OCI-LY3 (cell line): ENCODE results near the gene RHCE.

Experiments used
- H2AFZ ChIP-seq: fragments of 200-600, 300-600 bp; shearing (Covaris generic); 2 replicates; pipeline ENCODE4 v1.6.0; 2014; ENCODE audit warnings: antibody characterized with exemption, low read depth, low read length
- H3K27ac ChIP-seq: fragments of 200-600, 300-600 bp; sonication (generic); 2 replicates; pipeline ENCODE4 v1.5.1; 2014; ENCODE audit warnings: mild to moderate bottlenecking, low read length, moderate library complexity, mixed read lengths
- H3K27me3 ChIP-seq: fragments of 200-600, 300-600 bp; sonication (generic); 2 replicates; pipeline ENCODE4 v1.6.1; 2014; ENCODE audit warnings: low read depth, low read length, mixed read lengths
- H3K36me3 ChIP-seq: fragments of 200-600, 300-600 bp; sonication (generic); replicated peaks from 2 replicates; pipeline ENCODE3; 2014; ENCODE audit warnings: low read depth, low read length, mixed read lengths
- H3K4me1 ChIP-seq: fragments of 300-600, 200-600 bp; sonication (generic); 2 replicates; pipeline ENCODE4 v1.6.1; 2014; ENCODE audit warnings: low read length, mixed read lengths
- H3K4me2 ChIP-seq: fragments of 200-600, 300-600 bp; sonication (generic); 2 replicates; pipeline ENCODE4 v1.6.1; 2014; ENCODE audit warnings: low read length, mixed read lengths
- H3K4me3 ChIP-seq: fragments of 300-600, 200-600 bp; sonication (generic); 2 replicates; pipeline ENCODE4 v1.5.1; 2014; ENCODE audit warnings: antibody characterized with exemption, mild to moderate bottlenecking, low read length, moderate library complexity
- H3K79me2 ChIP-seq: fragments of 300-600, 200-600 bp; shearing (Covaris generic); 2 replicates; pipeline ENCODE4 v1.6.1; 2014; ENCODE audit warnings: mild to moderate bottlenecking, low read length, mixed read lengths
- H3K9ac ChIP-seq: fragments of 300-600, 200-600 bp; shearing (Covaris generic); 2 replicates; pipeline ENCODE4 v1.6.0; 2014; ENCODE audit warnings: mild to moderate bottlenecking, low read length, moderate library complexity
- H3K9me3 ChIP-seq: fragments of 200-600, 300-600 bp; shearing (Covaris generic); 2 replicates; pipeline ENCODE4 v1.6.1; 2014; ENCODE audit warnings: low read length, mixed read lengths; ENCODE audit not compliant: insufficient read depth
- H4K20me1 ChIP-seq: fragments of 200-600, 300-600 bp; sonication (generic); 2 replicates; pipeline ENCODE4 v1.6.1; 2016; ENCODE audit warnings: low read length, mixed read lengths; ENCODE audit not compliant: insufficient read depth
- CTCF ChIP-seq: fragments of 200-600, 300-600 bp; sonication (generic); IDR thresholded peaks from 2 replicates; pipeline ENCODE4 v1.5.1; 2014; ENCODE audit warnings: antibody characterized with exemption, low read length, low read depth
- EZH2phosphoT487 ChIP-seq: fragments of 200-600 bp; shearing (Covaris generic); IDR thresholded peaks from 2 replicates; pipeline ENCODE4 v1.6.1; 2018; ENCODE audit warnings: antibody characterized with exemption, mixed run types, low read depth

The RHCE gene

DNA sequence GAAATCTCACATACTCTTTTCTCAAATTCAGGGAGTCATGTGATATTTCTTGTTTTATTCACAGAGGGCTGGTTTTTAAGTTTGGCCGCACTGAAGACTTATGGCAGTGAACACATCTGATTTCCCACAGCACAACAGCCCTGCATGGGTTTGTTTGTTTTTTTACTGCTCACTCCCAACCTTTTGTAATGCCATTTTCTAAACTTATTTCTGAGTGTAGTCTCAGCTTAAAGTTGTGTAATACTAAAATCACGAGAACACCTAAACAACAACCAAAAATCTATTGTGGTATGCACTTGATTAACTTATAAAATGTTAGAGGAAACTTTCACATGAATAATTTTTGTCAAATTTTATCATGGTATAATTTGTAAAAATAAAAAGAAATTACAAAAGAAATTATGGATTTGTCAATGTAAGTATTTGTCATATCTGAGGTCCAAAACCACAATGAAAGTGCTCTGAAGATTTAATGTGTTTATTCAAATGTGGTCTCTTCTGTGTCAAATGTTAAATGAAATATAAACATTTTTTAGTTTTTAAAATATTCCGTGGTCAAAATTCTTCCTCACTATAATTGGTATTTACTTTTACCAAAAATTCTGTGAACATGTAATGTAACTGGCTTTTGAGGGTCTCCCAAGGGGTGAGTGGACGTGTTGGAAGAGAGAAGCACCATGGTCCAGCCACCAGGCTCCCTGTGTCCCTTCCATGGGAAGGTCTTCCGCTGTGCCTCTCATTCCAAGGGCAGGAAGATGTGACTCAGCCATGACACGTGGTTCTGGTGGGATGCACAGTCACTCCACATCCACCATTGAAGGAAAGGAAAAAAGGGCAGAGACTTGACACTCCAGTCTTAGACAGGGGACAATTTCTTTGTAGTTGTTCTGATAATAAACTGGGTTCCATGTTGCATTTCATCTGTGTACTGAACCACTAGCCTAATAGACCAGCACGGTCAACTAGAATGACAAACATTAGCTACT lies 59.7 kb downstream of the RHCE start:
- Histone ChIP-seq H4K20me1 (no peaks in the 10 kb centered on the region), H3K4me2 (no peak overlapping the region), H3K9ac (no peak overlapping the region), H3K4me1 (no peaks in the 10 kb centered on the region), H3K27ac (no peak overlapping the region), H2AFZ (no peak overlapping the region), H3K9me3 (no peaks in the 10 kb centered on the region), H3K36me3 (peaks cover 4% of the 10 kb centered on the region), H3K27me3 (no peaks in the 10 kb centered on the region), H3K79me2 (no peaks in the 10 kb centered on the region), H3K4me3 (no peak overlapping the region)
- TF ChIP-seq EZH2phosphoT487 (no peak), CTCF (no peak)

- no peak overlapping the region for H3K27ac ChIP-seq
- H3K9me3 ChIP-seq = no peaks in the 10 kb centered on the region
- no peak for TF ChIP-seq EZH2phosphoT487
- H3K4me1 ChIP-seq = no peaks in the 10 kb centered on the region
- H3K4me3 ChIP-seq = no peak overlapping the region
- no peak overlapping the region for H3K4me2 ChIP-seq
- H3K27me3 ChIP-seq = no peaks in the 10 kb centered on the region
- peaks cover 7% of the 10 kb centered on the region for H3K36me3 ChIP-seq
- H3K79me2 ChIP-seq = no peaks in the 10 kb centered on the region
- H3K9ac ChIP-seq = no peak overlapping the region
- H2AFZ ChIP-seq = no peak overlapping the region
- H4K20me1 ChIP-seq = no peaks in the 10 kb centered on the region
Observed at GRCh38 chr1:25356848-25357247, 63.8 kb downstream of the RHCE start.

DNA sequence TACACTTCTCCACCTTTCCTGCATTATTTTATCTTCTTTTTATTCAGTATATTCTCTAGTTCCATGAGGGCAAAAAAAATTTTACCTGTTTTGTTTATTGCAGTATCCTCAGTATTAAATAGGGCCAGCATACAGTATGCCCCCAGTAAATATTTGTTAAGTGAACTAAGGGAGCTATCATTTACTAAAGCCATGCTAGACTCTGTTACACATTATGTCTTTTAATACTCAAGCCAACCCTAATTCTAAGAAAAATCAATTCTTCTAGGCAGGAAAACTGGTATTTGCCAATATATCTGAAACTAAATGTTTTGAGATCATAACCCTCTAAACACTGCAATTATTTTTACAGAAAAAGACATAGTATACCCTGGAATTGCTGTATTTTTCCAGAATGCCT lies 64.2 kb downstream of the RHCE start:
- Histone ChIP-seq H3K36me3 (peaks cover 7% of the 10 kb centered on the region), H3K4me3 (no peak overlapping the region), H3K9me3 (no peaks in the 10 kb centered on the region), H3K4me1 (no peaks in the 10 kb centered on the region), H3K27me3 (no peaks in the 10 kb centered on the region), H3K27ac (no peak overlapping the region), H2AFZ (no peak overlapping the region), H3K79me2 (no peaks in the 10 kb centered on the region), H4K20me1 (no peaks in the 10 kb centered on the region), H3K4me2 (no peak overlapping the region), H3K9ac (no peak overlapping the region)
- TF ChIP-seq CTCF = no peak
- no peak for TF ChIP-seq EZH2phosphoT487

- Histone ChIP-seq H3K36me3 (peaks cover 7% of the 10 kb centered on the region), H2AFZ (no peak overlapping the region), H3K79me2 (no peaks in the 10 kb centered on the region), H3K9me3 (no peaks in the 10 kb centered on the region), H3K27ac (no peak overlapping the region), H3K27me3 (no peaks in the 10 kb centered on the region), H3K4me1 (no peaks in the 10 kb centered on the region), H4K20me1 (no peaks in the 10 kb centered on the region), H3K9ac (no peak overlapping the region), H3K4me3 (no peak overlapping the region), H3K4me2 (no peak overlapping the region)
- TF ChIP-seq EZH2phosphoT487 (no peak), CTCF (no peak)
Observed at GRCh38 chr1:25355841-25356395, 64.7 kb downstream of the RHCE start.
